C4-2B (cell line): Measurements from ENCODE around the gene OPCML.

ENCODE experiments used
- CTCF ChIP-seq: fragments of 450-650 bp; conservative IDR thresholded peaks from 2 replicates; pipeline ENCODE4 v1.5.1; 2017; ENCODE audit warnings: mild to moderate bottlenecking
- ZFX ChIP-seq: fragments of 450-650 bp; IDR thresholded peaks from 2 replicates; pipeline ENCODE4 v1.6.1; 2017

GRCh38 chr11:133065847-133066485 lies 466.3 kb downstream of the OPCML start:
- TF ChIP-seq CTCF: no peak
- no peak for TF ChIP-seq ZFX
